CD14-positive monocyte (primary cell): ENCODE data around the gene MORC3. TPM values are rescaled to one million over a fixed set of nuclear protein-coding genes. Genes with fewer than 3 reads are reported as not detected.
A peak's percentile ranks its signal among the peaks of the same experiment; 100 is the strongest.
"Not testable (repeated sequence)": the region's sequence is repeated elsewhere in the genome, so short reads cannot be mapped to it uniquely, and the experiment has no call there.

ENCODE experiments used
- DNase-seq, 3 donors: peaks; one replicate each; pipeline ENCODE4 v3.0.0-alpha.2; 2011 to 2022
- H2AFZ ChIP-seq: 2 replicates; pipeline ENCODE4 v1.6.0; 2012; ENCODE audit warnings: mild to moderate bottlenecking, low read depth, low read length, inconsistent platforms; ENCODE audit not compliant: insufficient read depth, poor library complexity, severe bottlenecking
- H3K27ac ChIP-seq, 2 donors: 1 replicate in 1 of 2; 2 replicates in 1 of 2; pipeline ENCODE4 v1.5.1; 2012 to 2013; ENCODE audit warnings: low read length in 2 of 2, control low read depth in 1 of 2, inconsistent platforms in 1 of 2, low read depth in 1 of 2, mild to moderate bottlenecking in 1 of 2
- H3K27me3 ChIP-seq, 2 donors: one replicate each; pipeline versions ENCODE4 v1.6.0 to v1.6.1; 2011 to 2013; ENCODE audit warnings: low read length in 2 of 2; ENCODE audit not compliant: control insufficient read depth in 2 of 2, insufficient read depth in 2 of 2
- H3K36me3 ChIP-seq, 2 donors: replicated peaks in 1 of 2; 1 replicate in 1 of 2; 2 replicates in 1 of 2; pipeline versions ENCODE4 v1.5.1 to v1.6.1; 2012 to 2013; ENCODE audit warnings: low read length in 2 of 2, control low read depth in 1 of 2, inconsistent platforms in 1 of 2, mild to moderate bottlenecking in 1 of 2; ENCODE audit not compliant: insufficient read depth in 2 of 2, control insufficient read depth in 1 of 2
- H3K4me1 ChIP-seq, 2 donors: 1 replicate in 1 of 2; 2 replicates in 1 of 2; pipeline versions ENCODE4 v1.5.1 to v1.6.1; 2012 to 2013; ENCODE audit warnings: low read length in 2 of 2, control low read depth in 1 of 2, inconsistent platforms in 1 of 2, mild to moderate bottlenecking in 1 of 2, moderate library complexity in 1 of 2; ENCODE audit not compliant: insufficient read depth in 2 of 2, control insufficient read depth in 1 of 2
- H3K4me2 ChIP-seq: replicated peaks from 2 replicates; pipeline ENCODE3; 2012; ENCODE audit warnings: low read length, moderate library complexity, mild to moderate bottlenecking; ENCODE audit not compliant: poor library complexity, severe bottlenecking; ENCODE audit errors: extremely low read depth
- H3K4me3 ChIP-seq, 3 experiments: fragments of 200-600 bp in 1 of 3; sonication (generic) in 1 of 3; replicated peaks in 1 of 3; 1 replicate in 2 of 3; 2 replicates in 1 of 3; pipeline ENCODE4 v1.5.1; 2011 to 2013; ENCODE audit warnings: low read length in 3 of 3, mild to moderate bottlenecking in 3 of 3, control low read depth in 2 of 3, low read depth in 2 of 3, inconsistent platforms in 1 of 3, moderate library complexity in 1 of 3
- H3K79me2 ChIP-seq: 2 replicates; pipeline ENCODE4 v1.6.0; 2012; ENCODE audit warnings: mild to moderate bottlenecking, control low read depth, inconsistent platforms, low read length, moderate library complexity; ENCODE audit not compliant: insufficient read depth
- H3K9ac ChIP-seq: 2 replicates; pipeline ENCODE4 v1.6.0; 2017; ENCODE audit warnings: low read length, mild to moderate bottlenecking; ENCODE audit not compliant: insufficient read depth, poor library complexity, severe bottlenecking
- H3K9me3 ChIP-seq, 2 donors: replicated peaks in 1 of 2; 1 replicate in 1 of 2; 2 replicates in 1 of 2; pipeline versions ENCODE4 v1.5.1 to v1.6.1; 2012 to 2013; ENCODE audit warnings: low read length in 2 of 2, control low read depth in 1 of 2; ENCODE audit not compliant: control insufficient read depth in 1 of 2, insufficient read depth in 1 of 2
- H4K20me1 ChIP-seq: 2 replicates; pipeline ENCODE4 v1.6.0; 2012; ENCODE audit warnings: mild to moderate bottlenecking, low read length, control low read depth, moderate library complexity; ENCODE audit not compliant: insufficient read depth
- H3K27ac Mint-ChIP-seq, 7 donors: one replicate each; pipeline ENCODE4 v1.8.0; 2020; ENCODE audit warnings: mild to moderate bottlenecking in 7 of 7, mixed read lengths in 7 of 7, moderate library complexity in 6 of 7, inconsistent platforms in 2 of 7
- H3K27me3 Mint-ChIP-seq, 3 donors: one replicate each; pipeline ENCODE4 v1.8.0; 2021 to 2022; ENCODE audit warnings: low read depth in 3 of 3, mild to moderate bottlenecking in 3 of 3, mixed read lengths in 3 of 3, moderate library complexity in 3 of 3, inconsistent platforms in 1 of 3
- H3K36me3 Mint-ChIP-seq, 2 donors: one replicate each; pipeline ENCODE4 v1.8.0; 2020; ENCODE audit warnings: mixed read lengths in 2 of 2, inconsistent platforms in 1 of 2, mild to moderate bottlenecking in 1 of 2
- H3K4me1 Mint-ChIP-seq: one replicate; pipeline ENCODE4 v1.8.0; 2020; ENCODE audit warnings: mild to moderate bottlenecking, mixed read lengths
- H3K4me3 Mint-ChIP-seq, 2 donors: one replicate each; pipeline ENCODE4 v1.8.0; 2020; ENCODE audit warnings: mild to moderate bottlenecking in 2 of 2, mixed read lengths in 2 of 2, moderate library complexity in 1 of 2
- H3K9me3 Mint-ChIP-seq, 7 donors: one replicate each; pipeline ENCODE4 v1.8.0; 2020 to 2022; ENCODE audit warnings: mixed read lengths in 7 of 7, mild to moderate bottlenecking in 6 of 7, moderate library complexity in 6 of 7, inconsistent platforms in 2 of 7
- WGBS: methylation state at CpG from one replicate; pipeline ENCODE4 v1.1.5; 2013; ENCODE audit warnings: missing lambda C conversion rate; ENCODE audit not compliant: insufficient coverage; 5-methylcytosine and 5-hydroxymethylcytosine counted together
- intact Hi-C, 2 donors: fragments of 100-400 bp; cut with micrococcal nuclease; formaldehyde crosslinking; loops; one replicate each; pipeline versions ENCODE4 v1.15.0 to v1.15.1; 2023
- polyA plus RNA-seq, 3 donors: library from polyadenylated mRNA; depleted of rRNA in 1 of 3; unstranded in 2 of 3; stranded (reverse) in 1 of 3; fragments of 300-500 nt in 2 of 3; fragments of >200 nt in 1 of 3; fragmentation: Illumina TruSeq in 2 of 3; gene quantifications; 1 replicate in 2 of 3; 2 replicates in 1 of 3; pipeline ENCODE4 v1.2.3, GENCODE V29; 2012 to 2021
- TF ChIP-seq, protein P1 (sequence below): fragments of 200-600 bp; IDR thresholded peaks from one replicate; pipeline ENCODE4 v1.8.0; 2022; ENCODE audit warnings: antibody characterized with exemption, mild to moderate bottlenecking

The MORC3 gene
- polyA plus RNA-seq, 3 donors: 16.3 to 27.6 (median 25.5) TPM

GRCh38 chr21:36381841-36382589, 62.0 kb downstream of the MORC3 start:
- Mint-ChIP-seq H3K27me3 (peaks cover 0 to 1% (median 0%) of the 10 kb centered on the region in 3 donors), H3K27ac (peak overlapping the region in 1 of 7 donors; percentile 4), H3K4me3 (no peak overlapping the region), H3K36me3 (peaks cover 17% of the 10 kb centered on the region in 2 donors), H3K9me3 (peaks cover 0 to 1% (median 0%) of the 10 kb centered on the region in 7 donors), H3K4me1 (peaks cover 6% of the 10 kb centered on the region)
- H3K27me3 ChIP-seq: no peaks in the 10 kb centered on the region
- no peak overlapping the region for H3K9ac ChIP-seq
- H4K20me1 ChIP-seq: peaks cover 7% of the 10 kb centered on the region
- H3K4me3 ChIP-seq: no peak overlapping the region
- intact Hi-C loops: loop anchor here in 1 of 2 donors (10.0 kb wide), 1 partner anchor 1113 kb away; no protein-coding TSS in a partner anchor
- peaks cover 8 to 9% of the 10 kb centered on the region in 2 donors for H3K4me1 ChIP-seq
- H3K4me2 ChIP-seq: no peak overlapping the region
- H3K79me2 ChIP-seq: no peaks in the 10 kb centered on the region
- H3K27ac ChIP-seq: no peak overlapping the region
- 92% methylated on average over 2 of the region's 9 CpGs for WGBS
- peaks cover 11 to 19% of the 10 kb centered on the region in 2 donors for H3K36me3 ChIP-seq
- no peak for DNase-seq
- no peaks in the 10 kb centered on the region for H3K9me3 ChIP-seq
- no peak overlapping the region for H2AFZ ChIP-seq
- TF ChIP-seq, protein P1, sequence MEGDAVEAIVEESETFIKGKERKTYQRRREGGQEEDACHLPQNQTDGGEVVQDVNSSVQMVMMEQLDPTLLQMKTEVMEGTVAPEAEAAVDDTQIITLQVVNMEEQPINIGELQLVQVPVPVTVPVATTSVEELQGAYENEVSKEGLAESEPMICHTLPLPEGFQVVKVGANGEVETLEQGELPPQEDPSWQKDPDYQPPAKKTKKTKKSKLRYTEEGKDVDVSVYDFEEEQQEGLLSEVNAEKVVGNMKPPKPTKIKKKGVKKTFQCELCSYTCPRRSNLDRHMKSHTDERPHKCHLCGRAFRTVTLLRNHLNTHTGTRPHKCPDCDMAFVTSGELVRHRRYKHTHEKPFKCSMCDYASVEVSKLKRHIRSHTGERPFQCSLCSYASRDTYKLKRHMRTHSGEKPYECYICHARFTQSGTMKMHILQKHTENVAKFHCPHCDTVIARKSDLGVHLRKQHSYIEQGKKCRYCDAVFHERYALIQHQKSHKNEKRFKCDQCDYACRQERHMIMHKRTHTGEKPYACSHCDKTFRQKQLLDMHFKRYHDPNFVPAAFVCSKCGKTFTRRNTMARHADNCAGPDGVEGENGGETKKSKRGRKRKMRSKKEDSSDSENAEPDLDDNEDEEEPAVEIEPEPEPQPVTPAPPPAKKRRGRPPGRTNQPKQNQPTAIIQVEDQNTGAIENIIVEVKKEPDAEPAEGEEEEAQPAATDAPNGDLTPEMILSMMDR: no peak

- H3K27ac ChIP-seq, H3K9ac ChIP-seq, H3K9me3 Mint-ChIP-seq, H3K9me3 ChIP-seq, H3K4me3 Mint-ChIP-seq, H3K27ac Mint-ChIP-seq, H3K4me2 ChIP-seq, DNase-seq, H3K27me3 ChIP-seq, H3K79me2 ChIP-seq, H4K20me1 ChIP-seq, H3K27me3 Mint-ChIP-seq, H3K4me1 ChIP-seq, H3K4me1 Mint-ChIP-seq, H3K4me3 ChIP-seq, H2AFZ ChIP-seq: not testable (repeated sequence)
- intact Hi-C loops: loop anchor here in 1 of 2 donors (10.0 kb wide), 1 partner anchor 1112 kb away; no protein-coding TSS in a partner anchor
- WGBS: 40% methylated on average over 1 of the region's 10 CpGs
- H3K36me3 ChIP-seq: peaks cover 4 to 12% of the 10 kb centered on the region in 2 donors
- peaks cover 10 to 14% of the 10 kb centered on the region in 2 donors for H3K36me3 Mint-ChIP-seq
These were observed 62.7 kb downstream of the MORC3 start for GRCh38 chr21:36382722-36383121.
